Activated CD4-positive, alpha-beta T cell treated with anti-CD3 and anti-CD28 coated beads, Interleukin-2, amount 50 U/mL, for 16 hours (primary cell): ENCODE measurements around the gene OR5L1.

ENCODE experiments used
- DNase-seq: peaks from one replicate; pipeline ENCODE4 v3.0.0-alpha.2; 2020

OR5L1 gene

DNA sequence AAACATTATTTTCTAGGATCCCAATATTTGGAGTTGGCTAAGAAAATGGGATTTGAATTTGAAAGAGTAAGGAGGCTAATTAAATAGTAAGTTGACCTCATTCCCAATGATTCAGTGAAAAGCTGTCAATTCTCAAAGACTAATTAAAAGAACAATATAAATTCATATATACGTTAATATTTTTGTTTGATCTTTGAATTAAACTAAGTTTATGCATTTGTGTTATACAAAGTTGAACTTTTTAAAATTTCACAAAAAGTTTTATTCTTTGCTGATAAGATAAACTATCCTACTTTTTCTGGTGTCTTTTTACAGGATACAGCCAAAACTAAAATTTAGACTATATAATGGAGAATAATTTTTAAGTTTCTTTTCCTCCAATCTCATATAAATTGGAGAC, at the start of gene OR5L1:
Gene OR5L1 (plus strand): TSS at position 301 of the 400 bp plus-strand sequence. CDS start 100 bp downstream, outside the sequence.
- no peak for DNase-seq

GRCh38 chr11:55773138-55773537, 38.0 kb upstream of the OR5L1 start, which contains the start of gene OR5D13:
OR5D13 (plus strand) TSS chr11:55773438; CDS start chr11:55773438, 0 bp downstream.
- DNase-seq: no peak

DNA sequence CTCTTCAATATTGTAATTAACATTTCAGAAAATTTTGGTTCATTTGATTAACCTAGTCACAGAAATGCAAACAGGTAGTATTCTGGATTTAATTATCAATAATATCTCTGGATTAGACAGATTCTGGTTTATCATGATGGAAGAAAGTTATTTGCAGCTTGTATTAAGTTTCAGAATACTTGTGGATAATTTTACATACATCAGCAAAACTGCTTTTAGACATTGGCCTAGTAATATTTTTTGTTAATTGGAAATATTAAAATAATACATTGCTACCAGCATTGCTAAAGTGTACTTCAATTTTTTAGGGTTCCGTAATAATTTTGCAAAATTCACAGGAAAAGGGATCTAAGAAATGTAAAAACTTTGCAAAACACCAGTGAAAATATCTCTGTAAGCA, 19.6 kb upstream of the OR5L1 start:
- DNase-seq: no peak

DNA sequence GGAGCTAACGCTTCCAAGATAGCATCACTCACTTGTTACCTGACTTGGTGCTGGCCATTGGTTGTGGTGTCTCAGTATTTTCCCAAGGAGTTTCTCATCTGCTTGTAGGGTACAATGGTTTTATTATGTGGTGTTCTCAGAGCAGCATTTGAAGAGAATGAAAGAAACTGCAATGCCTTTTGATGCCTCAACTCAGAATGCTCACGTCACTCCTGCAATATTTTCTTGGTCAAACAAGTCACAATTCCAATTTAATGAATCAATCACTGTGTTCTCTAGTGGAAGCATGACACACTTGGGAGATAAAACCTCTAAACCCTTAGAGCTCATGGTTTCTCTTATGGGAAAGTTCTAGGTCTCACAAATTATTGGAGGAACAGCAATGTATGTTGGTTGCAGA, 17.8 kb upstream of the OR5L1 start:
- DNase-seq: no peak

DNA sequence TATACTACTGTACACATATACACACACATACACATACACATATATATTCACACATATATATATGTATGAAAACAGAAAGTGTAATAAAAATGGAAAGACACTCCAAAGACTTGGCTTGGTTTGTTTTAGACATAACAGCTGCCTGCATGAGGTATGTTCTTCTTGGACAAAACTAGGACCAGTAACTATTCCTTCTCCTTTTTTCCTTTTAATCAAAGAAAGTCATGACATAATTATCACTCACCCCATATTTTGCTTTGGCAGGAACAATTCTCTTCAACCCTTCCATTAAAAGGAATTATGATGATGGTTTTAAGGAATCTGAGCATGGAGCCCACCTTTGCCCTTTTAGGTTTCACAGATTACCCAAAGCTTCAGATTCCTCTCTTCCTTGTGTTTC, 15.9 kb upstream of the OR5L1 start, which contains the start of gene OR5D14:
Gene OR5D14 (plus strand): TSS at position 301 of the 400 bp plus-strand sequence. CDS start 0 bp downstream, at position 301.
- no peak for DNase-seq

- DNase-seq: no peak
Observed at GRCh38 chr11:55806248-55806647, 4.9 kb upstream of the OR5L1 start.

DNA sequence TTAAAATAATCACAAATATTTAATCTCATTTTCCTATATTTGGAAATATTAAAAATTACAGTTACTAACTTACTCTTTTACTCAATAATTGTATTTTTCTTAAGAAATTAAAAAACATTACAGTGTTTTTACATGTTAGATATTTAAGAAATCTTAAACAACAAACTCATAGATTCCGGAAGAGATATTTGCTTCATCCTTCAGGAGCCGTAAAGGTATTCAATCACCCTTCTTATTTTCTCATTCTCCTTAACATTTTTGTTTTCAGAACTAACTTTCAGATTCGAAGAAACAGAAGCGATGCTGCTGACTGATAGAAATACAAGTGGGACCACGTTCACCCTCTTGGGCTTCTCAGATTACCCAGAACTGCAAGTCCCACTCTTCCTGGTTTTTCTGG, 8.2 kb downstream of the OR5L1 start, which contains the start of gene OR5D18:
Gene OR5D18 (plus strand): TSS at position 301 of the 400 bp plus-strand sequence. CDS start 0 bp downstream, at position 301.
- DNase-seq: no peak

DNA sequence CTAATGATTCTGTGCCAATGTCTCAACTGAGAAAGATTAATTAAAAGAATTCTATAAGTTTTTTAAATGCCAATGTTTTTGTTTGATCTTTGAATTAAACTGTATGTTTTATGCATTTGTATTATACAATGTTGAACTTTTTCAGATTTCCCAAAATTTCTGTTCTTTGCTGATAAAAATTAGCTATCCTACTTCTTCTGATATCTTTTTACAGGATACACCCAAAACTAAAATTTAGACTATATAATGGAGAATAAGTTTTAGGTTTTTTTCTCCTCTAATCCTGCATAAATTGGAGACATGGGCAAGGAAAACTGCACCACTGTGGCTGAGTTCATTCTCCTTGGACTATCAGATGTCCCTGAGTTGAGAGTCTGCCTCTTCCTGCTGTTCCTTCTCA, 15.8 kb downstream of the OR5L1 start, which contains the start of gene OR5L2:
Gene OR5L2 (plus strand): TSS at position 301 of the 400 bp plus-strand sequence. CDS start 0 bp downstream, at position 301.
- no peak for DNase-seq

DNA sequence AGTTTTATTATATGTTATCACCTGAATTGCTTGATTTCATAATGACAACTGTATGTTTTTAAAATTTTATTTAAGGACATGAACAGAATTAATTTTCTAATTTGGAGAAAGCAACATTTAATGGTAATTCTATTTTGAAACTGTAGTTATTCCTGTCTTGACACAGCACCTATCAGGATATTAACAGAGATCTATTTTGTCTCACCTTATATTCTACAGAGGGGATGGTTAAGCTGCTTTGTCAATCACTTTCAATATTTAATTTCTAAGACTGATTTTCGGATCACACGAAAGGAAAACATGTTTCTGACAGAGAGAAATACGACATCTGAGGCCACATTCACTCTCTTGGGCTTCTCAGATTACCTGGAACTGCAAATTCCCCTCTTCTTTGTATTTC, 27.3 kb downstream of the OR5L1 start, which contains the start of gene OR5D16:
Gene OR5D16 (plus strand): TSS at position 301 of the 400 bp plus-strand sequence. CDS start 0 bp downstream, at position 301.
- DNase-seq: no peak

DNA sequence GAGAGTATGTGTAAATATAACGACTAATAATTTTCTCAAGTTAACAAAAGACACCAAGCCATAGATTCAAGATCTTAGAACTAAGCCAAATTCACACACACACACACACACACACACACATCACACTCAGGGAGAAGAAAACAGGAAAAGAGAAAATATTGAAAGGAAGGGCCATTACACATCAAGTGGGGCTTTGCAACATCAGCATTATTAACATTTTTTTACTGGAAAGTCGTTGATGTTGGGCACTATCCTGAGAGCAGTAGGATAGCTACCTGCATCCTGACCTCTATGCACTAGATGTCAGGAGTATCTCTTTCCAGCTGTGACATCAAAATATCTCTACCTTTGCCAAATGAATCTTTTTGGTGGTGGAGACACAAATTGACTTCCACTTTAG, 36.3 kb downstream of the OR5L1 start:
- no peak for DNase-seq

DNA sequence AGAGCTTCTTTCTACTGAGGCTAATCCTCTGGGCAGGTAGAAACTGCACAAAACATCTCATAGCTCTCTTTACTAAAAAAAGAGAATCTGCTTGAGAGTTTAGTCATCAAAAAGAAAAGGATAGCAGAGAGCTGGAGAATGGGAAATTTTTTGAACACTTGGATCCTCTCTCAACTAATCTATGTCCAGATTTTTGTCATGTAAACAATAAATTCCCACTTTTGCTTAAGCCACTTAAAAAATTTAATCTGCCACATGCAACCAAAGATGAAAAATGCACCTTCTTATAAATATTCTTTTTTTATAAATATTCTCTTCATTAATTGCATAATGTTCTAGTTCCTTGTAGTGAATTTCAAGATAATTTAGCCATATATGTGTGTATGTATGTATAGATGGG, 37.9 kb downstream of the OR5L1 start:
- DNase-seq: no peak

DNA sequence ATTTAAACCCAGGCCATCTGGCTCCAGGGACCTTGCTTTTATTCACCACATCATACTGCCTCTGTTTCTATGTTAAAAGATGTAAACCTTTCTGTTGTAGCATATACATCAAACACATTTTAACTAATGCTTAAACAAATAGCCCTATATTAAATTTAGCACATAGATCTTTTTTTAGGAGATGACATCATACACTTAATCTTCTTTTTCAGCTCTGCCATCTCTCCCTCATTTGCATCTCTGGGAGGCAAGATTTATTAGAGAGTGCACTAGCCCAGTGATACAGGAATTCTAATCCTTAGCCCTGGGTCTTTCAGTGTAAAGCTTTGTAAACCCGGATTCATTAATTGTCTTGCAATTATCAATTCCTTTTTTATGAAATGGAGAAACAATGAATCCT, 41.0 kb downstream of the OR5L1 start:
- no peak for DNase-seq

DNA sequence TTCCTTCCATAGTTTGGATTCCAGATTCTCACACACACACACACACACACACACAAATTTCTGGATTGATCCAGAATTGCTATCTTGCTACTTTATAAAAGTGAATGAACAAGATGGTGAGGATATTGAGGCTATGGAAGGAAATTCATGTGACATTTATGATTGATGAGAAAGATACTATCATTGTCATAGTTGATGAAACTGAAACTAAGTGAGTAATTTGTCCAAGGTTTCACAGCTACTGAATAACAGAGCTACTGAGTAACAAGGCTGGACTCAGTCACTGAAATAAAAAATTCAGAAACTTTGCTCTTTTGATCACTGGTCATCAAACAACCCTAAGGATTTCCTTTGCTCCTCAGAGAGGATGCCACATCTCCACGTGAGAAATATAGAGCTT, 43.5 kb downstream of the OR5L1 start:
- DNase-seq: no peak
